Stomach (tissue), 4 donors: ENCODE measurements around the gene AGMAT.

ENCODE experiments used
- EP300 ChIP-seq: sonication (generic); formaldehyde crosslinking; IDR thresholded peaks from one replicate; pipeline ENCODE4 v1.6.1; 2017; ENCODE audit warnings: antibody characterized with exemption
- POLR2A ChIP-seq, 4 donors: fragments of 450-650 bp; IDR thresholded peaks; one replicate each; pipeline ENCODE4 v1.6.1; 2016; ENCODE audit warnings: antibody characterized with exemption in 4 of 4, control low read depth in 2 of 4, mild to moderate bottlenecking in 1 of 4, moderate library complexity in 1 of 4
- POLR2AphosphoS5 ChIP-seq, 3 donors: sonication (generic); formaldehyde crosslinking; IDR thresholded peaks; one replicate each; pipeline ENCODE4 v1.6.1; 2016; ENCODE audit warnings: antibody characterized with exemption in 3 of 3
- TF ChIP-seq, protein P1 (sequence below), 7 experiments: fragments of 450-650 bp in 4 of 7; fragments of 200-600 bp in 3 of 7; sonication (generic) in 3 of 7; IDR thresholded peaks; one replicate each; pipeline ENCODE4 v1.5.1; 2016 to 2019; ENCODE audit warnings: antibody characterized with exemption in 7 of 7, control low read depth in 2 of 7, mild to moderate bottlenecking in 1 of 7

DNA sequence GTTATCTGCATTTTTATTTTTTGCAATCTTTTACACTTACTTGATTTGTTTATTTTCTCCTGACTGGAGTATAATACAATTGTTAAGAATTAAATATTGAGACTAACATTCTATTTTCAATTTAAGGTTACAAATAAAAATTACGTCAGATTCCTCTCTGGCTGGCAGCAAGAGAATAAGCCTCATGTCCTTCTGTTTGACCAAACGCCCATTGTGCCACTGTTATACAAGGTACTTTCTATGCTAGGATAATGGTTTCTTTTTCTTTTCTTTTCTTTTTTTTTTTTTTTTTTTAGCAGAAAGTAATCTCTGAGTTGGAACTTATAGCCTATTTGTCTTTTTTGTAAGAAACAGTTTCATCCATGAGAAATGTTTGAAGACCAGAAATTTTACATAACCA, 38.2 kb downstream of the AGMAT start:
- TF ChIP-seq, protein P1, sequence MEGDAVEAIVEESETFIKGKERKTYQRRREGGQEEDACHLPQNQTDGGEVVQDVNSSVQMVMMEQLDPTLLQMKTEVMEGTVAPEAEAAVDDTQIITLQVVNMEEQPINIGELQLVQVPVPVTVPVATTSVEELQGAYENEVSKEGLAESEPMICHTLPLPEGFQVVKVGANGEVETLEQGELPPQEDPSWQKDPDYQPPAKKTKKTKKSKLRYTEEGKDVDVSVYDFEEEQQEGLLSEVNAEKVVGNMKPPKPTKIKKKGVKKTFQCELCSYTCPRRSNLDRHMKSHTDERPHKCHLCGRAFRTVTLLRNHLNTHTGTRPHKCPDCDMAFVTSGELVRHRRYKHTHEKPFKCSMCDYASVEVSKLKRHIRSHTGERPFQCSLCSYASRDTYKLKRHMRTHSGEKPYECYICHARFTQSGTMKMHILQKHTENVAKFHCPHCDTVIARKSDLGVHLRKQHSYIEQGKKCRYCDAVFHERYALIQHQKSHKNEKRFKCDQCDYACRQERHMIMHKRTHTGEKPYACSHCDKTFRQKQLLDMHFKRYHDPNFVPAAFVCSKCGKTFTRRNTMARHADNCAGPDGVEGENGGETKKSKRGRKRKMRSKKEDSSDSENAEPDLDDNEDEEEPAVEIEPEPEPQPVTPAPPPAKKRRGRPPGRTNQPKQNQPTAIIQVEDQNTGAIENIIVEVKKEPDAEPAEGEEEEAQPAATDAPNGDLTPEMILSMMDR (IDR thresholded peaks at IDR 0.05): no peak
- TF ChIP-seq POLR2A (IDR thresholded peaks at IDR 0.05) (no peak), POLR2AphosphoS5 (IDR thresholded peaks at IDR 0.05) (no peak), EP300 (no peak)
